Keratinocyte (primary cell): ENCODE data around the gene LGALS7. TPM values are rescaled to one million over a fixed set of nuclear protein-coding genes. Genes with fewer than 3 reads are reported as not detected.

Experiments used
- DNase-seq: peaks from one replicate; pipeline ENCODE4 v3.0.0-alpha.2; 2011; ENCODE audit warnings: low read depth, missing footprints, low spot score
- FAIRE-seq: peaks from 2 replicates; lab custom pipeline; 2011; peaks lifted over from hg19 to GRCh38; lab: Jason Lieb, UNC
- H2AFZ ChIP-seq: 2 replicates; pipeline ENCODE4 v1.6.0; 2012; ENCODE audit warnings: low read length, control low read depth, inconsistent platforms; ENCODE audit not compliant: control insufficient read depth
- H3K27ac ChIP-seq: 2 replicates; pipeline ENCODE4 v1.5.1; 2011; ENCODE audit warnings: low read length; ENCODE audit not compliant: control insufficient read depth, insufficient read depth
- H3K27me3 ChIP-seq: 3 replicates; pipeline ENCODE4 v1.6.0; 2011; ENCODE audit warnings: low read length; ENCODE audit not compliant: control insufficient read depth, insufficient read depth; ENCODE audit errors: extremely low read depth
- H3K36me3 ChIP-seq, 2 experiments: 2 replicates in 1 of 2; 3 replicates in 1 of 2; pipeline ENCODE4 v1.5.1; 2011; ENCODE audit warnings: low read length in 2 of 2, mild to moderate bottlenecking in 1 of 2; ENCODE audit not compliant: control insufficient read depth in 2 of 2, insufficient read depth in 2 of 2; ENCODE audit errors: extremely low read depth in 1 of 2
- H3K4me1 ChIP-seq: 3 replicates; pipeline ENCODE4 v1.5.1; 2011; ENCODE audit warnings: low read length; ENCODE audit not compliant: control insufficient read depth, insufficient read depth; ENCODE audit errors: extremely low read depth
- H3K4me2 ChIP-seq: 3 replicates; pipeline ENCODE4 v1.6.0; 2011; ENCODE audit warnings: low read depth, low read length; ENCODE audit not compliant: control insufficient read depth, insufficient read depth; ENCODE audit errors: extremely low read depth
- H3K4me3 ChIP-seq, 3 experiments: fragments of 200-600 bp in 1 of 3; sonication (generic) in 1 of 3; 2 replicates in 2 of 3; 3 replicates in 1 of 3; pipeline ENCODE4 v1.5.1; 2011 to 2016; ENCODE audit warnings: low read length in 3 of 3, mild to moderate bottlenecking in 3 of 3, control low read depth in 2 of 3, inconsistent platforms in 1 of 3, low read depth in 1 of 3, mixed read lengths in 1 of 3, mixed run types in 1 of 3, moderate library complexity in 1 of 3; ENCODE audit not compliant: control insufficient read depth in 2 of 3, insufficient read depth in 2 of 3; ENCODE audit errors: extremely low read depth in 1 of 3
- H3K79me2 ChIP-seq: 2 replicates; pipeline ENCODE4 v1.6.0; 2012; ENCODE audit warnings: low read length; ENCODE audit not compliant: control insufficient read depth, insufficient read depth
- H3K9ac ChIP-seq: 3 replicates; pipeline ENCODE4 v1.6.0; 2011; ENCODE audit warnings: low read length; ENCODE audit not compliant: control insufficient read depth, insufficient read depth; ENCODE audit errors: extremely low read depth
- H3K9me1 ChIP-seq: 3 replicates; pipeline ENCODE4 v1.6.0; 2011; ENCODE audit warnings: low read length; ENCODE audit not compliant: control insufficient read depth, insufficient read depth; ENCODE audit errors: extremely low read depth
- H3K9me3 ChIP-seq: 2 replicates; pipeline ENCODE4 v1.5.1; 2012; ENCODE audit warnings: low read depth, low read length; ENCODE audit not compliant: control insufficient read depth
- H4K20me1 ChIP-seq: 3 replicates; pipeline ENCODE4 v1.6.0; 2011; ENCODE audit warnings: low read length; ENCODE audit not compliant: control insufficient read depth, insufficient read depth; ENCODE audit errors: extremely low read depth
- CTCF ChIP-seq, 3 experiments: IDR thresholded peaks in 1 of 3; conservative IDR thresholded peaks in 1 of 3; optimal IDR thresholded peaks in 1 of 3; 2 replicates in 2 of 3; 3 replicates in 1 of 3; pipeline versions ENCODE3 to v1.5.1; 2011; ENCODE audit warnings: low read length in 3 of 3, mild to moderate bottlenecking in 3 of 3, moderate library complexity in 2 of 3, control low read depth in 1 of 3, inconsistent platforms in 1 of 3; ENCODE audit not compliant: insufficient read depth in 2 of 3; ENCODE audit errors: extremely low read depth in 1 of 3
- EZH2 ChIP-seq: IDR thresholded peaks from one replicate; pipeline ENCODE4 v1.6.1; 2012; ENCODE audit warnings: inconsistent platforms, mild to moderate bottlenecking, low read length, moderate library complexity
- dilution Hi-C: fragments of 300-500 bp; cut with MboI; formaldehyde crosslinking; loops from one replicate; pipeline ENCODE4 v1.7.0; 2020; ENCODE audit warnings: low sequenced_read_pairs; ENCODE audit not compliant: extremely low pct_ligation_motif_present
- polyA plus RNA-seq, 5 experiments: library from polyadenylated mRNA; depleted of rRNA in 3 of 5; stranded (reverse) in 3 of 5; stranded (forward) in 1 of 5; unstranded in 1 of 5; fragments of >200 nt; gene quantifications; 1 replicate in 1 of 5; 2 replicates in 3 of 5; 3 replicates in 1 of 5; pipeline versions ENCODE4 v1.2.1 to v1.2.3, GENCODE V29; 2011 to 2012; ENCODE audit warnings: missing spikeins in 2 of 5, low read depth in 1 of 5, low replicate concordance in 1 of 5

The LGALS7 gene
- polyA plus RNA-seq, 1 donor (not counting 4 experiments of a cell fraction or from before 2014, with no cell fraction given), result 9.1 TPM

DNA sequence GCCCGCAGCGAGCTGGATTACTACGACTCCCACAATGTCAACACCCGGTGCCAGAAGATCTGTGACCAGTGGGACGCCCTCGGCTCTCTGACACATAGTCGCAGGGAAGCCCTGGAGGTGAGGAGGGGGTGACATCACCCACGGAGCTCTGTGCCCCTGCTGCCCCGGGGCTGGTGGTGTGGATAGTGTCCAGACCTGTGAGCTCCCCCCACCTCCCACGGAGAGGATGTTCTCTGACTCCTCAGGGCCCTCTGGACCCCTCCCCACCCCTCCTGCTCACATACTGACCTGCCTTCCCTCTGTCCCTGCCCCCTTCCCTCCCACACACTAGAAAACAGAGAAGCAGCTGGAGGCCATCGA is 49.7 kb downstream of the LGALS7 start:
- no peak for DNase-seq
- Histone ChIP-seq H3K36me3 (peaks cover 78 to 85% of the 10 kb centered on the region in 2 experiments), H4K20me1 (peaks cover 4% of the 10 kb centered on the region), H3K4me2 (no peak overlapping the region), H3K9ac (no peak overlapping the region), H3K9me3 (no peaks in the 10 kb centered on the region), H3K4me1 (peaks cover 8% of the 10 kb centered on the region), H3K27me3 (no peaks in the 10 kb centered on the region), H3K9me1 (peaks cover 3% of the 10 kb centered on the region), H3K27ac (no peak overlapping the region), H3K4me3 (no peak overlapping the region), H3K79me2 (peaks cover 30% of the 10 kb centered on the region), H2AFZ (no peak overlapping the region)
- dilution Hi-C loops, result no loop called here
- no peak for FAIRE-seq
- TF ChIP-seq CTCF (optimal IDR thresholded peaks at IDR 0.05 in 1 of 3, IDR thresholded peaks at IDR 0.05 in 1 of 3, conservative IDR thresholded peaks at IDR 0.05 in 1 of 3; ENCODE audit: extremely low read depth in 1 of 3, insufficient read depth in 2 of 3, low read length in 3 of 3) (no peak), EZH2 (no peak)

DNA sequence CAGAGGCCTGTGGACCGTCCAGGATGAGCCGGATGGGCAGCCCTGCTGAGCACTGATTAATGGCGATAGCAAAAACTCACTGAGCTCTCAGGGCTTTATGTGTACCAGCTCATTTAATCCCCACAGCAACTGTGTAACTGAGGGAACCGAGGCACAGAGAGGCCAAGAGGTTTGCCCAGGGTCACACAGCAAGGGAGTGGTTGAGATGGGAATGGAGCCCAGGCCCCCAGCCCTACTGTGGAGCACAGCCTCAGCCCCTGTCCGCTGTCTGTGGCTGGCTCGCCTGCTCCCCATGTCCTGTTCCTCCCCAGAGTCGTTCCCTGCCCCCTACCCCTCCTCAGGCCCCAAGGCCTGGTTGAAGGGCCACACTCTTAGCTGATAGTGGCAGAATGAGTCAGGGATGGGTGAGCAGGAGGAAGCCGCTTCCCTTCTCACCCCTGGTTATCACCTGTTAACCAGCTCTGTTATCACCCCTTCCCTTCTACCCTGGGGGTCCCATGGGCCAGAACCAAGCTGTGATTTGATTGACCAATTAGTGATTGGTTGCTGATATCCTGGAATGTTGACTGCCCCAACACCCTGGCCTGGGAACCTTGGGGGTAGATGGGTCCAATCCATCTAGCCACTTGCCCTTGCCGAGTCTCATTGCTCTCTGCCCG is 50.2 kb downstream of the LGALS7 start:
- H3K9me1 ChIP-seq, result peaks cover 3% of the 10 kb centered on the region
- dilution Hi-C loops, result no loop called here
- peaks cover 30% of the 10 kb centered on the region for H3K79me2 ChIP-seq

More for the DNA sequence above, 50.2 kb downstream of the LGALS7 start:
- no peaks in the 10 kb centered on the region for H3K27me3 ChIP-seq
- DNase-seq (no peak), FAIRE-seq (no peak)
- H3K36me3 ChIP-seq, result peaks cover 80 to 87% of the 10 kb centered on the region in 2 experiments
- H2AFZ ChIP-seq, result no peak overlapping the region
- no peak overlapping the region for H3K9ac ChIP-seq
- H3K4me2 ChIP-seq, result no peak overlapping the region
- H3K4me3 ChIP-seq, result no peak overlapping the region
- peaks cover 4% of the 10 kb centered on the region for H4K20me1 ChIP-seq
- H3K9me3 ChIP-seq, result no peaks in the 10 kb centered on the region
- TF ChIP-seq EZH2 (no peak), CTCF (optimal IDR thresholded peaks at IDR 0.05 in 1 of 3, IDR thresholded peaks at IDR 0.05 in 1 of 3, conservative IDR thresholded peaks at IDR 0.05 in 1 of 3; ENCODE audit: extremely low read depth in 1 of 3, insufficient read depth in 2 of 3, low read length in 3 of 3) (no peak)
- H3K27ac ChIP-seq, result no peak overlapping the region
- H3K4me1 ChIP-seq, result peaks cover 8% of the 10 kb centered on the region
